Astrocyte (in vitro differentiated cells and primary cell): ENCODE data around the gene TRPC6.

ENCODE experiments used
- CTCF ChIP-seq: IDR thresholded peaks from 2 replicates; pipeline ENCODE4 v1.5.1; 2011; ENCODE audit warnings: low read depth, mild to moderate bottlenecking, inconsistent platforms, low read length, moderate library complexity; ENCODE audit not compliant: insufficient read depth
- EZH2 ChIP-seq: IDR thresholded peaks from 2 replicates; pipeline ENCODE4 v1.6.1; 2012; ENCODE audit warnings: mild to moderate bottlenecking, low read length, inconsistent platforms; ENCODE audit not compliant: insufficient read depth

GRCh38 chr11:101446238-101446637 is 137.6 kb downstream of the TRPC6 start:
- no peak for TF ChIP-seq CTCF
- TF ChIP-seq EZH2: no peak
